Spinal cord (tissue), 10 donors: Measurements from ENCODE around the gene GRIA3. TPM values are rescaled to one million over a fixed set of nuclear protein-coding genes. Genes with fewer than 3 reads are reported as not detected.

ENCODE experiments used
- DNase-seq, 6 donors: peaks; one replicate each; pipeline versions ENCODE4 v3.0.0 to v3.0.0-alpha.2; 2013 to 2015; ENCODE audit warnings: low spot score in 6 of 6, low read depth in 4 of 6
- H3K27ac ChIP-seq: one replicate; pipeline ENCODE4 v1.5.1; 2013; ENCODE audit warnings: low read depth, low read length, control low read depth
- H3K27me3 ChIP-seq: one replicate; pipeline ENCODE4 v1.6.1; 2013; ENCODE audit warnings: low read length; ENCODE audit not compliant: control insufficient read depth, insufficient read depth
- H3K36me3 ChIP-seq: one replicate; pipeline ENCODE4 v1.6.1; 2013; ENCODE audit warnings: low read length; ENCODE audit not compliant: control insufficient read depth, insufficient read depth
- H3K4me1 ChIP-seq: one replicate; pipeline ENCODE4 v1.6.1; 2013; ENCODE audit warnings: low read length; ENCODE audit not compliant: control insufficient read depth, insufficient read depth
- H3K4me3 ChIP-seq: one replicate; pipeline ENCODE4 v1.5.1; 2013; ENCODE audit warnings: low read depth, low read length, control low read depth
- H3K9me3 ChIP-seq: one replicate; pipeline ENCODE4 v1.6.1; 2013; ENCODE audit warnings: low read length; ENCODE audit not compliant: control insufficient read depth, insufficient read depth
- WGBS: methylation state at CpG from one replicate; pipeline ENCODE4 v1.1.5; 2013; ENCODE audit warnings: missing lambda C conversion rate; ENCODE audit not compliant: insufficient coverage; 5-methylcytosine and 5-hydroxymethylcytosine counted together
- polyA plus RNA-seq, 2 donors: library from polyadenylated mRNA; unstranded; fragments of 120-200 nt; gene quantifications; one replicate each; pipeline ENCODE4 v1.2.1, GENCODE V29; 2013; ENCODE audit not compliant: insufficient read length in 2 of 2
- total RNA-seq, 2 donors: library from RNA; depleted of rRNA in 1 of 2; stranded (reverse); fragments of 120-200 nt in 1 of 2; fragments of >200 nt in 1 of 2; gene quantifications; one replicate each; pipeline versions ENCODE4 v1.2.3 to v1.2.4, GENCODE V29; 2013 to 2014
- donor health status: healthy.

Gene GRIA3
- total and polyA plus RNA-seq, 4 donors: 22.3 to 62.0 (median 46.6) TPM

DNA sequence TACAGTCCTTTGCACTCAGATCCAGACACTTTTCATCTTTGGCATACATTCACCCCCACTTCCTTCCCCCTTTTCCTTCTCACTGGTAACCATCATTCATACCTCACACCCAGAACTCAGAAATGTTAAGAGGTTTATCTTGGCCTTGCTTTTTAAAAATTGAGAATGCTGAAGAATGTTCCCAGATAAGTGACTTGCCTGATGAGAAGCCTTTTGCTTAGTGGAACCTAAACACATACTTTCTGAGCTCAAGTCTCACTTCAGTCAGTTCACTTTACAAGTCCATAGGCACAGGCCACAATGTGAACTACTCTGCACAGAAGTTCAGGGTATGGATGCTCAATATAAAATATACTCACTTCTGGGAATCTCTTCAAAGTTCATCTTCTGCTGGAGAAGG lies 129.4 kb downstream of the GRIA3 start:
- H3K27ac ChIP-seq: no peak overlapping the region
- H3K27me3 ChIP-seq: no peaks in the 10 kb centered on the region
- no peak overlapping the region for H3K4me3 ChIP-seq
- H3K36me3 ChIP-seq: no peaks in the 10 kb centered on the region
- no peaks in the 10 kb centered on the region for H3K4me1 ChIP-seq
- no peak for DNase-seq
- H3K9me3 ChIP-seq: no peaks in the 10 kb centered on the region

GRCh38 chrX:123320622-123321021 lies 136.5 kb downstream of the GRIA3 start:
- H3K27ac ChIP-seq: no peak overlapping the region
- H3K27me3 ChIP-seq: no peaks in the 10 kb centered on the region
- no peak overlapping the region for H3K4me3 ChIP-seq
- no peaks in the 10 kb centered on the region for H3K36me3 ChIP-seq
- no peak for DNase-seq
- H3K4me1 ChIP-seq: no peaks in the 10 kb centered on the region
- WGBS: 95% methylated on average over 2 of the region's 4 CpGs
- no peaks in the 10 kb centered on the region for H3K9me3 ChIP-seq

- 27% methylated on average over 2 of the region's 3 CpGs for WGBS
- no peak overlapping the region for H3K27ac ChIP-seq
Observed at GRCh38 chrX:123322536-123322935, 138.5 kb downstream of the GRIA3 start.

GRCh38 chrX:123324625-123325024 lies 140.5 kb downstream of the GRIA3 start:
- peak in 1 of 6 donors; percentile 34 for DNase-seq
- no peaks in the 10 kb centered on the region for H3K36me3 ChIP-seq
- no peak overlapping the region for H3K4me3 ChIP-seq
- no peak overlapping the region for H3K27ac ChIP-seq
- no peaks in the 10 kb centered on the region for H3K27me3 ChIP-seq
- H3K4me1 ChIP-seq: no peaks in the 10 kb centered on the region
- WGBS: 83% methylated on average over 3 of the region's 5 CpGs
- H3K9me3 ChIP-seq: no peaks in the 10 kb centered on the region

More at GRCh38 chrX:123322536-123322935, 138.5 kb downstream of the GRIA3 start:
- DNase-seq: peak in 1 of 6 donors; percentile 4
- Histone ChIP-seq H3K4me1 (no peaks in the 10 kb centered on the region), H3K27me3 (no peaks in the 10 kb centered on the region), H3K36me3 (no peaks in the 10 kb centered on the region), H3K4me3 (no peak overlapping the region), H3K9me3 (no peaks in the 10 kb centered on the region)

- no peaks in the 10 kb centered on the region for H3K9me3 ChIP-seq
Observed at GRCh38 chrX:123330229-123330942, 146.3 kb downstream of the GRIA3 start.

GRCh38 chrX:123331349-123331748 lies 147.3 kb downstream of the GRIA3 start:
- Histone ChIP-seq H3K36me3 (no peaks in the 10 kb centered on the region), H3K27ac (no peak overlapping the region), H3K9me3 (no peaks in the 10 kb centered on the region), H3K27me3 (no peaks in the 10 kb centered on the region), H3K4me1 (no peaks in the 10 kb centered on the region), H3K4me3 (no peak overlapping the region)
- DNase-seq: no peak

More at GRCh38 chrX:123330229-123330942, 146.3 kb downstream of the GRIA3 start:
- DNase-seq: no peak
- H3K27ac ChIP-seq: no peak overlapping the region
- H3K27me3 ChIP-seq: no peaks in the 10 kb centered on the region
- H3K4me1 ChIP-seq: no peaks in the 10 kb centered on the region
- no peaks in the 10 kb centered on the region for H3K36me3 ChIP-seq
- H3K4me3 ChIP-seq: no peak overlapping the region

- no peaks in the 10 kb centered on the region for H3K27me3 ChIP-seq
- no peaks in the 10 kb centered on the region for H3K4me1 ChIP-seq
- H3K9me3 ChIP-seq: no peaks in the 10 kb centered on the region
- no peak overlapping the region for H3K4me3 ChIP-seq
- no peak for DNase-seq
- no peak overlapping the region for H3K27ac ChIP-seq
- no peaks in the 10 kb centered on the region for H3K36me3 ChIP-seq
- no CpG with 5 or more reads among the region's 1 CpG for WGBS
Observed at GRCh38 chrX:123331859-123332258, 147.8 kb downstream of the GRIA3 start.

- no peaks in the 10 kb centered on the region for H3K27me3 ChIP-seq
- H3K9me3 ChIP-seq: no peaks in the 10 kb centered on the region
- no peak overlapping the region for H3K27ac ChIP-seq
- no peaks in the 10 kb centered on the region for H3K36me3 ChIP-seq
- H3K4me1 ChIP-seq: no peaks in the 10 kb centered on the region
- no peak overlapping the region for H3K4me3 ChIP-seq
- DNase-seq: no peak
- WGBS: 100% methylated on average over 1 of the region's 1 CpG
Observed at GRCh38 chrX:123336666-123337065, 152.6 kb downstream of the GRIA3 start.

DNA sequence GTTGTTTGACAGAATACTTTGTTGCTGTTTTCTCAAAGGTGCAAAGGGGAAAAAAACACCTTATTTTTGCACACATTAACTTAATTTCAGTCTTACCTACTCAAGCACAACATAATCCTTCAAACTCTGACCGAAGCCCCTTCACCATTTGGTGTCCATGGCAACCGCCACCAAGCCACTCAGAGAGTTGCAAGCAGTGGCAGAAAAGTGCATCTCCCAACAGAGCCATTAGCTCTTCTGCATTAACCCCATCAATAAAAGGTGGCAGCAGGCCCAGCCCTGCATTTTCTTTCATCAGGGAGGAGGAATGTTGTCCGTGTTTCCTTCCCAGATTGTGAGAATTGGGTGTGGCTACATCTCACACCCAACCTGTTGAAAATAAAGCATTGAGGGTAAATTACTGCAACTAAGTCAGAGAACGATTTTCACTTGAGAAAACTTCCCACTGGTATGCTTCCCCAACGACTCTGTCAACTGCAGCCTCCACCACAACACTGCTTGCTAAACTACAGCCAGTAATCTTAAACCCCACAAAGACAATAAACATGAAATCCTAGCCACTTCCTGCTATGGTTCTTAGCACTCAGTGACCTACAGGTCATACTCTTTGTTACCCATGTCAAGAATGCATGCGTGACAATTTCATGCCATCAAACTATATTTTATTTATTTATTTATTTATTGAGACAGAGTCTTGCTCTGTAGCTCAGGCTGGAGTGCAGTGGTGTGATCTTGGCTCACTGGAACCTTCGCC lies 154.0 kb downstream of the GRIA3 start:
- DNase-seq: no peak
- 45% methylated on average over 5 of the region's 7 CpGs for WGBS
- Histone ChIP-seq H3K4me3 (no peak overlapping the region), H3K27ac (no peak overlapping the region), H3K27me3 (no peaks in the 10 kb centered on the region), H3K36me3 (no peaks in the 10 kb centered on the region), H3K4me1 (no peaks in the 10 kb centered on the region), H3K9me3 (no peaks in the 10 kb centered on the region)
